Astrocyte (in vitro differentiated cells and primary cell): ENCODE measurements around the gene RUNX3. TPM values are rescaled to one million over a fixed set of nuclear protein-coding genes. Genes with fewer than 3 reads are reported as not detected.

Experiments used
- DNase-seq: peaks from one replicate; pipeline ENCODE4 v3.0.0-alpha.2; 2010; ENCODE audit warnings: low read depth
- FAIRE-seq: peaks from 2 replicates; lab custom pipeline; 2011; peaks lifted over from hg19 to GRCh38; lab: Jason Lieb, UNC
- H2AFZ ChIP-seq: 2 replicates; pipeline ENCODE4 v1.6.0; 2012; ENCODE audit warnings: low read depth, low read length, inconsistent platforms
- H3K27ac ChIP-seq: 2 replicates; pipeline ENCODE4 v1.5.1; 2011; ENCODE audit warnings: low read depth, low read length, inconsistent platforms
- H3K27me3 ChIP-seq: 2 replicates; pipeline ENCODE4 v1.6.0; 2011; ENCODE audit warnings: low read length, inconsistent platforms; ENCODE audit not compliant: insufficient read depth
- H3K36me3 ChIP-seq: 2 replicates; pipeline ENCODE4 v1.5.1; 2011; ENCODE audit warnings: low read length, inconsistent platforms; ENCODE audit not compliant: insufficient read depth
- H3K4me1 ChIP-seq: 2 replicates; pipeline ENCODE4 v1.5.1; 2011; ENCODE audit warnings: low read length, inconsistent platforms; ENCODE audit not compliant: insufficient read depth
- H3K4me2 ChIP-seq: 2 replicates; pipeline ENCODE4 v1.6.0; 2012; ENCODE audit warnings: low read length, inconsistent platforms
- H3K4me3 ChIP-seq: 2 replicates; pipeline ENCODE4 v1.5.1; 2011; ENCODE audit warnings: low read depth, mild to moderate bottlenecking, low read length, inconsistent platforms; ENCODE audit not compliant: insufficient read depth
- H3K79me2 ChIP-seq: 2 replicates; pipeline ENCODE4 v1.6.0; 2012; ENCODE audit warnings: mild to moderate bottlenecking, low read length, inconsistent platforms; ENCODE audit not compliant: insufficient read depth
- H3K9ac ChIP-seq: 2 replicates; pipeline ENCODE4 v1.6.0; 2012; ENCODE audit warnings: mild to moderate bottlenecking, low read length, inconsistent platforms
- H3K9me3 ChIP-seq: 2 replicates; pipeline ENCODE4 v1.5.1; 2012; ENCODE audit warnings: low read depth, mild to moderate bottlenecking, low read length, inconsistent platforms; ENCODE audit not compliant: insufficient read depth
- H4K20me1 ChIP-seq: 2 replicates; pipeline ENCODE4 v1.6.0; 2012; ENCODE audit warnings: low read length, inconsistent platforms; ENCODE audit not compliant: insufficient read depth
- H3K27ac Mint-ChIP-seq: one replicate; pipeline ENCODE4 v1.8.0; 2021; ENCODE audit warnings: mild to moderate bottlenecking, mixed read lengths; ENCODE audit not compliant: unreplicated experiment
- H3K27me3 Mint-ChIP-seq: one replicate; pipeline ENCODE4 v1.8.0; 2021; ENCODE audit warnings: low read depth, mixed read lengths; ENCODE audit not compliant: unreplicated experiment
- H3K36me3 Mint-ChIP-seq: one replicate; pipeline ENCODE4 v1.8.0; 2021; ENCODE audit warnings: low read depth, mixed read lengths; ENCODE audit not compliant: unreplicated experiment
- H3K4me1 Mint-ChIP-seq: one replicate; pipeline ENCODE4 v1.8.0; 2021; ENCODE audit warnings: low read depth, mixed read lengths; ENCODE audit not compliant: unreplicated experiment
- H3K4me3 Mint-ChIP-seq: one replicate; pipeline ENCODE4 v1.8.0; 2021; ENCODE audit warnings: mild to moderate bottlenecking, moderate library complexity, mixed read lengths; ENCODE audit not compliant: unreplicated experiment
- H3K9me3 Mint-ChIP-seq: one replicate; pipeline ENCODE4 v1.8.0; 2021; ENCODE audit warnings: mild to moderate bottlenecking, mixed read lengths; ENCODE audit not compliant: unreplicated experiment
- EZH2 ChIP-seq: IDR thresholded peaks from 2 replicates; pipeline ENCODE4 v1.6.1; 2012; ENCODE audit warnings: mild to moderate bottlenecking, low read length, inconsistent platforms; ENCODE audit not compliant: insufficient read depth
- total RNA-seq: library from RNA; stranded (reverse); gene quantifications from 2 replicates; pipeline ENCODE4 v1.2.1, GENCODE V29; 2021
- TF ChIP-seq, protein P1 (sequence below): IDR thresholded peaks from 2 replicates; pipeline ENCODE4 v1.5.1; 2011; ENCODE audit warnings: low read depth, mild to moderate bottlenecking, inconsistent platforms, low read length, moderate library complexity; ENCODE audit not compliant: insufficient read depth

The RUNX3 gene
- total RNA-seq, 1 donor from 2014 or later: 2.5 TPM

DNA sequence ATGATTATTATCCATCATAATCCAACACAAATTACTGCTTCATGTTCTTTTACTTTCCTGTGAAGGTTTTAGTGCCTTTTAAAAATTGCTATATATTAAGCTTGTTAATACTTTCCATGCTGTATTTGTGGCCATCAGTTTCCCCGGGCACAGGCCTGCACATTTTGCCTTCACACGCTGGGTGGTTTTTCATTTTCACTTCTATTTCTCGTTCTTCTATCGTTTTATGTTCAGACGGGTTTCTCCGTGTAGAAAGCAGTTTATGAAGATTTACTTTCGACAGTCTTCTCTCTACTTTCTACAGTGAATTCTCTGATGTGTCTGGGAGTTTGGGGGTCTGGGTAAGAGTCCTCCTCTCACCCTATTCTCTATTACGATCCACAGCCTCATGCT, 9.5 kb downstream of the RUNX3 start:
- no peaks in the 10 kb centered on the region for H3K79me2 ChIP-seq
- no peak overlapping the region for H3K4me3 ChIP-seq
- H3K4me2 ChIP-seq: no peak overlapping the region

DNA sequence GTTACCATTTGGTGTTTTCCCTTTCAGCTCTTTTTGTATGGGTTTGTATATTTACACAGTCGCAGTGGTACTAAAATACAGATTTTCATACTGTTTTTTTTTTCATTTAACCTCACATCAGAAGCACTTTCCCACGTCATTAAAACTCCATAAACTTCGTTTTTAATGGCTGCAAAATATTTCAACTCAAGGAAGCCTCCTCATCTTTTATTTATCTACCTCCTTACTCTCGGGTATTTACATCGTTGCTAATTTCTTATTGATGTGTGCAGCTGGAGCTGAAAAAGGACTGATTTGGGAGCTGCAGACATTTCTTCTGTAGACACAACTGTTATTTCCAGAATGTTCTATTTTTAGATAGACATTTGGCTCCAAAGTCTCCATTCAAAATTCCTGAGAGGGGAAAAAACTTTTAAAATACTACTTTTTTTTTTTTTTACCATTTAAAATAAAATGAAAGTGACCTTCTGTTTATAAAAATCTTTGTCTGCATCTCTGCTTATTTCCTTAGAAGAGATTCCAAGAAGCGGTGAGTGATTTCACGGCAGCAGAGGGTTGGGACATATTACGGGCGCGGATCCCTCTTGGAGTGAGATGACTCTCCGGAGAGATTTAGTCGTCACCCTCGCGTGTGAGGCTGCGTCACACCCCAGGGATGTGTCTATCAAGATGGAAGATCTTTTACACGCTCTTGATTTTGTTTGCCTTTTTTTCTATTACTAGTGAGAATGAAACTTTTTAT, 10.1 kb downstream of the RUNX3 start:
- Histone ChIP-seq H3K4me3 (no peak overlapping the region), H2AFZ (no peak overlapping the region), H3K27ac (no peak overlapping the region), H3K4me2 (no peak overlapping the region), H3K9me3 (no peaks in the 10 kb centered on the region), H3K4me1 (peaks cover under 1% of the 10 kb centered on the region), H3K27me3 (peaks cover 20% of the 10 kb centered on the region), H3K9ac (no peak overlapping the region), H4K20me1 (no peaks in the 10 kb centered on the region), H3K79me2 (no peaks in the 10 kb centered on the region), H3K36me3 (no peaks in the 10 kb centered on the region)
- H3K4me1 Mint-ChIP-seq: no peaks in the 10 kb centered on the region
- FAIRE-seq: no peak
- H3K36me3 Mint-ChIP-seq: peaks cover 2% of the 10 kb centered on the region
- no peaks in the 10 kb centered on the region for H3K9me3 Mint-ChIP-seq
- H3K27ac Mint-ChIP-seq: no peak overlapping the region
- no peak for DNase-seq
- TF ChIP-seq, protein P1, sequence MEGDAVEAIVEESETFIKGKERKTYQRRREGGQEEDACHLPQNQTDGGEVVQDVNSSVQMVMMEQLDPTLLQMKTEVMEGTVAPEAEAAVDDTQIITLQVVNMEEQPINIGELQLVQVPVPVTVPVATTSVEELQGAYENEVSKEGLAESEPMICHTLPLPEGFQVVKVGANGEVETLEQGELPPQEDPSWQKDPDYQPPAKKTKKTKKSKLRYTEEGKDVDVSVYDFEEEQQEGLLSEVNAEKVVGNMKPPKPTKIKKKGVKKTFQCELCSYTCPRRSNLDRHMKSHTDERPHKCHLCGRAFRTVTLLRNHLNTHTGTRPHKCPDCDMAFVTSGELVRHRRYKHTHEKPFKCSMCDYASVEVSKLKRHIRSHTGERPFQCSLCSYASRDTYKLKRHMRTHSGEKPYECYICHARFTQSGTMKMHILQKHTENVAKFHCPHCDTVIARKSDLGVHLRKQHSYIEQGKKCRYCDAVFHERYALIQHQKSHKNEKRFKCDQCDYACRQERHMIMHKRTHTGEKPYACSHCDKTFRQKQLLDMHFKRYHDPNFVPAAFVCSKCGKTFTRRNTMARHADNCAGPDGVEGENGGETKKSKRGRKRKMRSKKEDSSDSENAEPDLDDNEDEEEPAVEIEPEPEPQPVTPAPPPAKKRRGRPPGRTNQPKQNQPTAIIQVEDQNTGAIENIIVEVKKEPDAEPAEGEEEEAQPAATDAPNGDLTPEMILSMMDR: no peak
- no peak for TF ChIP-seq EZH2
- peaks cover 41% of the 10 kb centered on the region for H3K27me3 Mint-ChIP-seq
- H3K4me3 Mint-ChIP-seq: no peak overlapping the region

More for the DNA sequence above, 9.5 kb downstream of the RUNX3 start:
- Mint-ChIP-seq H3K4me3 (no peak overlapping the region), H3K27ac (no peak overlapping the region), H3K9me3 (no peaks in the 10 kb centered on the region), H3K27me3 (peaks cover 43% of the 10 kb centered on the region), H3K4me1 (no peaks in the 10 kb centered on the region), H3K36me3 (peaks cover 5% of the 10 kb centered on the region)
- DNase-seq: no peak
- H4K20me1 ChIP-seq: no peaks in the 10 kb centered on the region
- peaks cover 26% of the 10 kb centered on the region for H3K27me3 ChIP-seq
- H3K27ac ChIP-seq: no peak overlapping the region
- TF ChIP-seq EZH2: no peak
- TF ChIP-seq, protein P1: no peak
- FAIRE-seq: no peak
- no peaks in the 10 kb centered on the region for H3K36me3 ChIP-seq
- H3K9me3 ChIP-seq: no peaks in the 10 kb centered on the region
- no peak overlapping the region for H2AFZ ChIP-seq
- no peak overlapping the region for H3K9ac ChIP-seq
- no peaks in the 10 kb centered on the region for H3K4me1 ChIP-seq

DNA sequence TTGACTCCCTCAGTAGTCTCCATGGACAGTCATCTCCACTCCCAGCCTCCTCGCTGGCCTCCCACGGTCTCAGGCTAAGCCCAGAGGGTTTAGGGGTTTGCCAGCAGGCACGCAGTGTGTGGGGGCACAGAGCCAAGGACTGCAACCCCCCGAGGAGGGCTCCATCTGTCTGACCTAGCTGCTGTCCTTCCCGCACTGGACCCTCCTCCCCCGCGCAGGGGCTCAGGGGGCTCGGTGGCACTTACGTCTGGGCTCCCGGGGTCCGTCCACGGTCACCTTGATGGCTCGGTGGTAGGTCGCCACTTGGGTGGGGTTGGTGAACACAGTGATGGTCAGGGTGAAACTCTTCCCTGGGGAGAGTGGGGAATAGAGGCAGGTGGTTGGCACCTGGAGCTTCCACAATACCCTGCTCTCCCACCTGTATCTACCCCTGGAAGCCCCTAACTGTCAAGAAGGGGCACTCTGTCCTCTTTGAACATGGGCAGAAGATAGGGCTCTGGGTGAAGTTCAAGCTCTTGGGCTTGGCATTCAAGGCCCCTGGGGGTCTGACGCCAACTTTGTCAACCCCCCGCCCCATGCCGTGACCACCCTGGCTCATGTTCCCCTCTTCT, 11.0 kb downstream of the RUNX3 start:
- H3K9ac ChIP-seq: no peak overlapping the region
- H3K27me3 Mint-ChIP-seq: peaks cover 34% of the 10 kb centered on the region
- peak overlapping the region; percentile 41 for H3K27ac Mint-ChIP-seq
- no peaks in the 10 kb centered on the region for H3K36me3 ChIP-seq
- peaks cover 10% of the 10 kb centered on the region for H3K4me1 ChIP-seq
- H3K9me3 ChIP-seq: no peaks in the 10 kb centered on the region
- no peaks in the 10 kb centered on the region for H3K79me2 ChIP-seq
- H2AFZ ChIP-seq: no peak overlapping the region
- H4K20me1 ChIP-seq: no peaks in the 10 kb centered on the region
- FAIRE-seq (no peak), DNase-seq (no peak)
- H3K4me2 ChIP-seq: no peak overlapping the region
- no peak overlapping the region for H3K4me3 Mint-ChIP-seq
- no peaks in the 10 kb centered on the region for H3K4me1 Mint-ChIP-seq
- peaks cover 12% of the 10 kb centered on the region for H3K27me3 ChIP-seq
- peaks cover 2% of the 10 kb centered on the region for H3K36me3 Mint-ChIP-seq
- H3K4me3 ChIP-seq: no peak overlapping the region
- no peaks in the 10 kb centered on the region for H3K9me3 Mint-ChIP-seq
- TF ChIP-seq, protein P1: no peak
- H3K27ac ChIP-seq: no peak overlapping the region
